Measurements from ENCODE around the gene VSTM4. TPM values are rescaled to one million over a fixed set of nuclear protein-coding genes. Genes with fewer than 3 reads are reported as not detected.

Gene VSTM4
- total and polyA plus RNA-seq, 2 of the 4 experiments (the other 2 are of a cell fraction), result 2.4 to 2.9 TPM

- Histone ChIP-seq H2BK20ac (ENCODE audit: low read depth, low read length) (no peak overlapping the region), H3K9me3 (ENCODE audit: control insufficient read depth, insufficient read depth, low read length) (no peaks in the 10 kb centered on the region), H4K20me1 (ENCODE audit: insufficient read depth, low read length) (no peaks in the 10 kb centered on the region), H2BK120ac (ENCODE audit: low read depth, low read length) (no peak overlapping the region), H3K9ac (ENCODE audit: low read depth, low read length) (no peak overlapping the region), H2AK9ac (replicated peaks; ENCODE audit: low read depth, low read length, poor library complexity) (no peak overlapping the region), H3K4me2 (ENCODE audit: low read depth, low read length) (no peak overlapping the region), H3K9me1 (ENCODE audit: insufficient read depth, low read length) (peaks cover 5% of the 10 kb centered on the region; the same call in 1 of the 2 replicates), H2BK15ac (ENCODE audit: low read depth, low read length) (no peak overlapping the region), H3K18ac (ENCODE audit: low read depth, low read length) (no peak overlapping the region), H2AFZ (replicated peaks; ENCODE audit: low read length, poor library complexity) (no peak overlapping the region), H3K79me1 (ENCODE audit: low read depth in 1 of 2, low read length in 2 of 2) (no peaks in the 10 kb centered on the region), H3K27me3 (ENCODE audit: control insufficient read depth, insufficient read depth, low read length) (no peaks in the 10 kb centered on the region), H4K91ac (ENCODE audit: insufficient read depth, low read depth, low read length) (no peak overlapping the region), H3K27ac (ENCODE audit: insufficient read depth, low read length) (no peak overlapping the region), H3K4ac (ENCODE audit: low read depth, low read length) (no peak overlapping the region), H3K36me3 (ENCODE audit: control insufficient read depth, insufficient read depth, low read length) (peaks cover 10% of the 10 kb centered on the region; the same call in 1 of the 2 replicates), H3K4me1 (ENCODE audit: control insufficient read depth, insufficient read depth, low read length) (no peaks in the 10 kb centered on the region), H2AK5ac (ENCODE audit: low read depth, low read length) (no peak overlapping the region), H3K56ac (ENCODE audit: extremely low read depth, insufficient read depth, low read length) (no peak overlapping the region), H3K23ac (ENCODE audit: low read depth, low read length) (no peak overlapping the region), H4K8ac (ENCODE audit: low read depth in 2 of 2, low read length in 2 of 2) (no peak overlapping the region), H4K5ac (ENCODE audit: low read depth, low read length) (no peak overlapping the region), H2BK5ac (ENCODE audit: low read depth, low read length, poor library complexity, severe bottlenecking) (no peak overlapping the region), H3K4me3 (ENCODE audit: insufficient read depth, low read depth, low read length) (no peak overlapping the region), H3K14ac (replicated peaks; ENCODE audit: low read depth, low read length) (no peak overlapping the region)
- dilution Hi-C loops (cut with HindIII; ENCODE audit: low sequenced_read_pairs, unreplicated experiment) (no loop called here), intact Hi-C loops (cut with micrococcal nuclease) (no loop called here), in situ Hi-C loops (cut with MboI; ENCODE audit: low sequenced_read_pairs) (no loop called here)
- CTCF ChIA-PET, result no interaction called here
- no CpG with 5 or more reads among the region's 8 CpGs for WGBS, 2 experiments (ENCODE audit: extremely low coverage in 2 of 2, insufficient read length in 1 of 2)
- no TSS peak for BruUV-seq (replicated peaks)
- POLR2A ChIA-PET (ENCODE audit: unreplicated experiment), result no interaction called here
- DNase-seq (no peak), ATAC-seq (ENCODE audit: low read depth) (no peak)
- no peak for TF ChIP-seq RCOR1 (IDR thresholded peaks at IDR 0.05; ENCODE audit: insufficient replicate concordance, low read length)
- TF ChIP-seq CHD1 (IDR thresholded peaks at IDR 0.05; ENCODE audit: low read depth, low read length), result no peak
- TF ChIP-seq BHLHE40 (IDR thresholded peaks at IDR 0.05; ENCODE audit: low read depth, low read length), result no peak
- no peak for TF ChIP-seq NFE2L2 (IDR thresholded peaks at IDR 0.05; ENCODE audit: low read depth, low read length)
- no peak for TF ChIP-seq MXI1 (IDR thresholded peaks at IDR 0.05; ENCODE audit: borderline replicate concordance, low read depth, low read length)
- TF ChIP-seq MAFK (IDR thresholded peaks at IDR 0.05; ENCODE audit: low read depth, low read length), result no peak
- no peak for TF ChIP-seq RAD21 (IDR thresholded peaks at IDR 0.05; ENCODE audit: low read length)
- TF ChIP-seq POLR2A (IDR thresholded peaks at IDR 0.05; ENCODE audit: low read depth, low read length), result no peak
- no peak for TF ChIP-seq ELK1 (IDR thresholded peaks at IDR 0.05; ENCODE audit: borderline replicate concordance, low read depth, low read length)
- TF ChIP-seq RFX5 (IDR thresholded peaks at IDR 0.05; ENCODE audit: low read depth, low read length), result no peak
- no peak for TF ChIP-seq MAZ (IDR thresholded peaks at IDR 0.05; ENCODE audit: borderline replicate concordance, low read depth, low read length)
- no peak for TF ChIP-seq SMC3 (IDR thresholded peaks at IDR 0.05; ENCODE audit: low read depth, low read length)
- TF ChIP-seq CTCF (conservative IDR thresholded peaks at IDR 0.05; ENCODE audit: low read depth, low read length), result no peak
Observed at GRCh38 chr10:49035920-49036319, 79.4 kb downstream of the VSTM4 start.
